PFSK-1 (cell line): ENCODE measurements around the gene GSTO1.

ENCODE experiments used
- FOXP2 ChIP-seq: optimal IDR thresholded peaks from 2 replicates; pipeline ENCODE3; 2011; ENCODE audit warnings: borderline replicate concordance, control low read depth, inconsistent platforms; ENCODE audit not compliant: insufficient read depth; ENCODE audit errors: extremely low read length, extremely low read depth
- POLR2AphosphoS5 ChIP-seq: IDR thresholded peaks from 2 replicates; pipeline ENCODE4 v1.6.1; 2012; ENCODE audit warnings: low read depth, mild to moderate bottlenecking, control low read depth, low read length, moderate library complexity
- REST ChIP-seq, 2 experiments: IDR thresholded peaks; 2 replicates each; pipeline versions ENCODE4 v1.6.1 to v1.8.0; 2011 to 2012; ENCODE audit warnings: low read depth in 2 of 2, low read length in 2 of 2, control low read depth in 1 of 2, inconsistent platforms in 1 of 2, mild to moderate bottlenecking in 1 of 2, moderate library complexity in 1 of 2; ENCODE audit not compliant: insufficient read depth in 1 of 2
- SIN3A ChIP-seq: IDR thresholded peaks from 2 replicates; pipeline ENCODE4 v1.6.1; 2012; ENCODE audit warnings: mild to moderate bottlenecking, low read length, moderate library complexity, borderline replicate concordance; ENCODE audit not compliant: insufficient read depth
- TAF1 ChIP-seq: IDR thresholded peaks from 2 replicates; pipeline ENCODE4 v1.6.1; 2012; ENCODE audit warnings: low read length, control low read depth, borderline replicate concordance; ENCODE audit not compliant: insufficient read depth

Gene GSTO1

GRCh38 chr10:104268713-104269645 is 14.3 kb downstream of the GSTO1 start, which contains the start of gene GSTO2:
Gene GSTO2 (plus strand): TSS chr10:104269184. CDS start chr10:104274916, 5,732 bp downstream.
- TF ChIP-seq SIN3A (no peak), REST (IDR thresholded peaks at IDR 0.05; ENCODE audit: insufficient read depth in 1 of 2, low read depth in 2 of 2, low read length in 2 of 2) (0 out of 4 replicates have a peak, but pooled peaks of 1 of the 2 experiments have one; percentile 20), POLR2AphosphoS5 (peak; percentile 96), TAF1 (peak; percentile 82; the same call in 1 of the 2 replicates), FOXP2 (peak; percentile 9)

GRCh38 chr10:104273286-104273685 is 18.6 kb downstream of the GSTO1 start:
- TF ChIP-seq SIN3A (no peak), POLR2AphosphoS5 (no peak), TAF1 (no peak), REST (IDR thresholded peaks at IDR 0.05; ENCODE audit: insufficient read depth in 1 of 2, low read depth in 2 of 2, low read length in 2 of 2) (no peak), FOXP2 (no peak)

GRCh38 chr10:104273899-104274575 is 19.3 kb downstream of the GSTO1 start:
- TF ChIP-seq REST (IDR thresholded peaks at IDR 0.05; ENCODE audit: insufficient read depth in 1 of 2, low read depth in 2 of 2, low read length in 2 of 2) = no peak
- no peak for TF ChIP-seq FOXP2
- no peak for TF ChIP-seq TAF1
- no peak for TF ChIP-seq SIN3A
- no peak for TF ChIP-seq POLR2AphosphoS5

GRCh38 chr10:104274762-104275721 is 20.4 kb downstream of the GSTO1 start:
- peak; percentile 19 for TF ChIP-seq FOXP2
- no peak for TF ChIP-seq SIN3A

- no peak for TF ChIP-seq REST (IDR thresholded peaks at IDR 0.05; ENCODE audit: insufficient read depth in 1 of 2, low read depth in 2 of 2, low read length in 2 of 2)
- no peak for TF ChIP-seq FOXP2
- TF ChIP-seq POLR2AphosphoS5 = no peak
- TF ChIP-seq SIN3A = no peak
These were observed 21.5 kb downstream of the GSTO1 start for GRCh38 chr10:104276192-104276591.
